Type B pancreatic cell (in vitro differentiated cells): ENCODE data around the gene TUBB1. TPM values are rescaled to one million over a fixed set of nuclear protein-coding genes. Genes with fewer than 3 reads are reported as not detected.
"Not testable (repeated sequence)": the region's sequence is repeated elsewhere in the genome, so short reads cannot be mapped to it uniquely, and the experiment has no call there.

Source experiments
- DNase-seq: peaks from one replicate; pipeline ENCODE4 v3.0.0; 2021; ENCODE audit warnings: mixed read lengths; ENCODE audit not compliant: unreplicated experiment; ENCODE audit errors: extremely low spot score
- H3K27ac Mint-ChIP-seq: 2 replicates; pipeline ENCODE4 v1.8.0; 2021; ENCODE audit warnings: mild to moderate bottlenecking, mixed read lengths
- H3K27me3 Mint-ChIP-seq: 2 replicates; pipeline ENCODE4 v1.8.0; 2021; ENCODE audit warnings: mixed read lengths
- H3K36me3 Mint-ChIP-seq: 2 replicates; pipeline ENCODE4 v1.8.0; 2021; ENCODE audit warnings: mixed read lengths
- H3K4me1 Mint-ChIP-seq: one replicate; pipeline ENCODE4 v1.8.0; 2021; ENCODE audit warnings: mixed read lengths; ENCODE audit not compliant: unreplicated experiment
- H3K4me3 Mint-ChIP-seq: 2 replicates; pipeline ENCODE4 v1.8.0; 2021; ENCODE audit warnings: mild to moderate bottlenecking, mixed read lengths
- H3K9me3 Mint-ChIP-seq: 2 replicates; pipeline ENCODE4 v1.8.0; 2021; ENCODE audit warnings: mixed read lengths
- total RNA-seq: library from RNA; stranded (reverse); gene quantifications from 2 replicates; pipeline ENCODE4 v1.2.1, GENCODE V29; 2021; ENCODE audit warnings: low replicate concordance
- TF ChIP-seq, protein P1 (sequence below): fragments of 200-600 bp; sonication (generic); conservative IDR thresholded peaks from 2 replicates; pipeline ENCODE4 v1.5.0; 2021; ENCODE audit warnings: antibody characterized with exemption, mild to moderate bottlenecking

Gene TUBB1
- total RNA-seq, 1 donor from 2014 or later, result 0.46 TPM

DNA sequence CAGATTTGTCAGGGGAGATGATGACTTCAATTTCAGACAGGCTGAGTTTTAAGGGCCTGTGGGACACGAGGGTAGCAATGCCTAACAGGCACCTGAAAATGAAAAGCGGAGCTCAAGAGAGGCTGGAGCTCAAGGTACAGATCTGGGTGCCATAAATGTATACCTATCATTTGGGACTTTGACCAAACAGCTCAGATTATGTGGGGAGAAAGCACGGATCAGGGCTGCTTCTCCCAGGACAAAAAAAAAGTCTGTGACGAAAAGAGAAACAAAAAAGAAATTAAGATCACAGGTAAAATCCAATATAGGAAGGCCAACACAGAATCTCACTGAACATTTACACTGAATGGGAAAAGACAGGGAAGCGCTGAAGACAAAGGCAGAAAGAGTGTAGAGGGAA is 21.4 kb downstream of the TUBB1 start:
- TF ChIP-seq, protein P1, sequence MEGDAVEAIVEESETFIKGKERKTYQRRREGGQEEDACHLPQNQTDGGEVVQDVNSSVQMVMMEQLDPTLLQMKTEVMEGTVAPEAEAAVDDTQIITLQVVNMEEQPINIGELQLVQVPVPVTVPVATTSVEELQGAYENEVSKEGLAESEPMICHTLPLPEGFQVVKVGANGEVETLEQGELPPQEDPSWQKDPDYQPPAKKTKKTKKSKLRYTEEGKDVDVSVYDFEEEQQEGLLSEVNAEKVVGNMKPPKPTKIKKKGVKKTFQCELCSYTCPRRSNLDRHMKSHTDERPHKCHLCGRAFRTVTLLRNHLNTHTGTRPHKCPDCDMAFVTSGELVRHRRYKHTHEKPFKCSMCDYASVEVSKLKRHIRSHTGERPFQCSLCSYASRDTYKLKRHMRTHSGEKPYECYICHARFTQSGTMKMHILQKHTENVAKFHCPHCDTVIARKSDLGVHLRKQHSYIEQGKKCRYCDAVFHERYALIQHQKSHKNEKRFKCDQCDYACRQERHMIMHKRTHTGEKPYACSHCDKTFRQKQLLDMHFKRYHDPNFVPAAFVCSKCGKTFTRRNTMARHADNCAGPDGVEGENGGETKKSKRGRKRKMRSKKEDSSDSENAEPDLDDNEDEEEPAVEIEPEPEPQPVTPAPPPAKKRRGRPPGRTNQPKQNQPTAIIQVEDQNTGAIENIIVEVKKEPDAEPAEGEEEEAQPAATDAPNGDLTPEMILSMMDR, result no peak
- DNase-seq, result no peak
- H3K9me3 Mint-ChIP-seq, result no peaks in the 10 kb centered on the region
- H3K4me1 Mint-ChIP-seq, result peaks cover 21% of the 10 kb centered on the region
- H3K36me3 Mint-ChIP-seq, result peaks cover 18% of the 10 kb centered on the region
- peak overlapping the region; percentile 76 for H3K27ac Mint-ChIP-seq
- peak overlapping the region; percentile 82 for H3K4me3 Mint-ChIP-seq
- no peaks in the 10 kb centered on the region for H3K27me3 Mint-ChIP-seq

DNA sequence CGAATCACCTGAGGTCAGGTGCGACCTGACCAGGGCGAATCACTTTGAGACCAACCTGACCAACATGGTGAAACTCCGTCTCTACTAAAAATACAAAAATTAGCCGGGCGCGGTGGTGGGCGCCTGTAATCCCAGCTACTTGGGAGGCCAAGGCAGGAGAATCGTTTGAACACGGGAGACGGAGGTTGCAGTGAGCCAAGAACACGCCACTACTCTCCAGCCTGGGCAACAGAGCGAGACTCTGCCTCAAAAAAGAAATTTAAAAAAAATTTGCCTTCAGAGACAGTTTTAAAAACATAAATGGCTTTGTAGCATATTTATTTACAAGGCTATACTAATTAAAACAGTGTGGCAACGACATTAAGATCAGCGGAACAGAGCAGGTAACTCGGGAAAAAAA is 22.3 kb downstream of the TUBB1 start:
- not testable (repeated sequence) for H3K9me3 Mint-ChIP-seq, H3K27me3 Mint-ChIP-seq, DNase-seq
- H3K4me3 Mint-ChIP-seq, result peak overlapping the region; percentile 82
- peaks cover 14% of the 10 kb centered on the region for H3K36me3 Mint-ChIP-seq
- peaks cover 21% of the 10 kb centered on the region for H3K4me1 Mint-ChIP-seq
- peak overlapping the region; percentile 76 for H3K27ac Mint-ChIP-seq

DNA sequence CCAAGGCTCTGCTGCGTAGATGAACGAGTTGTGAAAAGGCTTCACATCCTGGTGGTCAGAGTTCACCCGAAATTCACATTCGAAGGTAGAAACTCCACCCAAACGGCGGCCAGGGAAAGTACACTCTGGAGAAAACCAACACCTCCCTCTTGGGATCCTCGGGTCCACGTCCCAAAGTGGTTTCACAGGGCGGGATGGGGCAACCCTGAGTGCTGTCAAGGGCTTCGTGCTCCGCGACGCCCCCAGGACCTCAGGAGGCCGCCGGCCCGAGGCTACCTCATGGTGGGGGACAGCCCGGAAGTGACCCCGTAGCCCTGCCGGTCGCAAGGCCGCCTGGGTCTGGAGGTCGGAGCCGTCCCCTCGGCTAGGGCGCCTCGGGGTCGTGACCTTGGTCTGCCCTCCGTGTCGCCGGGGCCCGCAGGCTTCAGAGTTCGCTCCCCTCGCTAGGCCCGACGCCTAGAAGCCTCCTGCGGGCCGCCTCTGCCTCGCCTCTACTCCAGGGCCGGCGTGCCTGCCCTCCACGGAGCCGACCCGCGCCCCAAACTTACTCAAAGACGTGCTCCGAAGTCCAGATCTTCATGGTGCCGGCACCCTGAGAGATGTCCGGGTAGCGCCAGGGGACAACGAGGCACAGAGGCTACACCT is 23.0 kb downstream of the TUBB1 start, which contains the start of gene PRELID3B:
TSS of gene PRELID3B (minus strand) at position 636 of the 645 bp plus-strand sequence. CDS start at position 580, 56 bp downstream.
- Mint-ChIP-seq H3K27ac (peak within 1 kb of the TSS; percentile 82), H3K9me3 (no peaks in the 10 kb centered on the region), H3K4me1 (peaks cover 21% of the 10 kb centered on the region), H3K4me3 (peak within 1 kb of the TSS; percentile 89), H3K36me3 (peaks cover 8% of the 10 kb centered on the region), H3K27me3 (no peaks in the 10 kb centered on the region)
- DNase-seq, result no peak
- TF ChIP-seq, protein P1, result peak; percentile 19

DNA sequence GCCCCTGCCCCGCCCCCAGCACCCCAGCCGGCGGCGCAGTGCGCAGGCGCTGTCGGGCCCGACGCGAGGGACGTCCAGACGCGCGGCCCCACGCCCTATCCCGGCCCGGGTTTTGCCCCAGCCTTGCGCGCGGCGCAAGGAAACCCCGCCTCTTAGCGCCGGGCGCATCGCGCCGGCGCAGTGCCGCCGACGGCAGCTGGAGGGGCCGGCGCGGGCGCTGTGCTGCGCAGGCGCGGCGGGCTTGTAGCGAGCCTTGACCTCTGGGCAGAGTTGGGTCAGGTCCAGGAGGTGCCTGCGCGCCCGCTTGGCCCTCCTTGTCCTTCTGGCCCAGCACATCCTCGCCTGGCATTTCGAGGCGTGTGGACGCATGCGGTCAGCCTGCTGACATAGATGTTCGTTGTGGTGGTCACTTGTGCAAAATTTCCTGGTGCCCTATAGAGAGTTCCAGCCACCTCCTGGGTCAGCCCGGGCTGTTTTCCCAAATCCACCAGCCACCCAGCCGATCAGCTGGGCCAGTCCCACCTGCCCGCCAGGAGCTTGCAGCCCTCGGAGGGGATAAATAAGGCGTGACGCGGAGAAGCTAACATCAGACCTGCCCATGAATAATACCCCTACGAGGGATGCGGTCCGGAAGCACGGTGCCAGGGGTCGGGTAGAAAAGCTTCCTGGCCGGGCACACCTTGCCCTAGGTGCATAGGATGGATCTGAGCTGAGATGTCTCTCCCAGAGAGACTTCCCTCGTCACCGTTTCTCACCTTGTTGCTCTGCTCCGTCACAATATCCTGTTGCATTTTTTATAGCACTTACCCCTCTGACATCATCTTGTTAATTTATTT is 23.8 kb downstream of the TUBB1 start:
- Mint-ChIP-seq H3K9me3 (peaks cover 3% of the 10 kb centered on the region), H3K27me3 (peaks cover 3% of the 10 kb centered on the region), H3K27ac (peak overlapping the region; percentile 82), H3K4me1 (peaks cover 25% of the 10 kb centered on the region), H3K4me3 (peak overlapping the region; percentile 89), H3K36me3 (peaks cover 7% of the 10 kb centered on the region)
- peak; percentile 95 for DNase-seq
- TF ChIP-seq, protein P1, result no peak

DNA sequence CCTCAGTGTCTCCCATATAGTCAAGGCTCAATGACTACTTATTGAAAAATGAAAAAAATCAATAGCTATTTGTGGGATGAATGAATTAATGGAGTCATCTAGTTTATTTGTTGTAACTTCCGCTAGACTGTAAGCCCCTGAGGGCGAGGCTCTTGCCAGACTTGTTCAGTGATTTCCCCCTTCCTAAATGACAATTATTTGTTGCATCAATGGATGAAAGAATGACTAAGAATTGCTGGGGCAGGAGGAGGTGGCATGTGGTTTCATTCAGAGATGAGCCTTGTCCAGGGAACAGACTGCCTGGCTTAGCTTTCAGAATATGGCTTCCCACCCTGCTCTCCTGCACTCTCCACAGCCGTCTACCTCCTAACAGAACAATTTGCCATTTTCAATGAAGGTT is 24.5 kb downstream of the TUBB1 start:
- DNase-seq, result no peak
- H3K27me3 Mint-ChIP-seq, result peaks cover 4% of the 10 kb centered on the region
- TF ChIP-seq, protein P1, result no peak
- H3K4me1 Mint-ChIP-seq, result peaks cover 31% of the 10 kb centered on the region
- H3K27ac Mint-ChIP-seq, result peak overlapping the region; percentile 82
- H3K9me3 Mint-ChIP-seq, result peaks cover 3% of the 10 kb centered on the region
- H3K36me3 Mint-ChIP-seq, result peaks cover 7% of the 10 kb centered on the region
- peak overlapping the region; percentile 81 for H3K4me3 Mint-ChIP-seq

DNA sequence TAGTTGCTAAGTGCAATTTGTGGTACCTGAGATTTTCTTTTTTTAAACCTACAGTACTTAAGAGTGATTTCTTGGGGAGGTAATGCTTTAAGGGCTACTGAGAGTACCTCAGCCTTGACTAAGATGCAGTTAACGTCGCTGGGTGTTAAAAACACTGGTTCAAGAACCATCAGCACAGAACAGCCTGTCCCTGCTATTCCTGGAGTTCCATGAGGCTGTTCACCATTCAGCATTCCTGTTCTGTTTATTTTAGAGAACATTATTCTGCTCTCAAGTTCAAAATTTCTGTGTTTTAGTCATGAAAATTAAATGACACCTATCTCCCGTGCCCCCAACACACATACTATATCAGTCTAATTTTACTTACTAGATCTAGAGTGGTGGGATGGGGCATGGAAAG is 25.1 kb downstream of the TUBB1 start:
- TF ChIP-seq, protein P1, result no peak
- no peak overlapping the region for H3K4me3 Mint-ChIP-seq
- H3K27me3 Mint-ChIP-seq, result peaks cover 4% of the 10 kb centered on the region
- peaks cover 31% of the 10 kb centered on the region for H3K4me1 Mint-ChIP-seq
- DNase-seq, result no peak
- peaks cover 3% of the 10 kb centered on the region for H3K9me3 Mint-ChIP-seq
- H3K27ac Mint-ChIP-seq, result no peak overlapping the region
- peaks cover 7% of the 10 kb centered on the region for H3K36me3 Mint-ChIP-seq
